OCI-LY1 (cell line): ENCODE data around the gene RAPGEF1.
A peak's percentile ranks its signal among the peaks of the same experiment; 100 is the strongest.
"Not testable (repeated sequence)": the region's sequence is repeated elsewhere in the genome, so short reads cannot be mapped to it uniquely, and the experiment has no call there.

ENCODE experiments used
- H2AFZ ChIP-seq: fragments of 200-600 bp; sonication (generic), shearing (Covaris generic); 2 replicates; pipeline ENCODE4 v1.6.0; 2014; ENCODE audit warnings: antibody characterized with exemption, mild to moderate bottlenecking, low read length
- H3F3A ChIP-seq: fragments of 200-600 bp; sonication (generic), shearing (Covaris generic); 2 replicates; pipeline ENCODE4 v1.6.0; 2014; ENCODE audit warnings: mild to moderate bottlenecking, antibody characterized with exemption, low read length, moderate library complexity; ENCODE audit not compliant: insufficient read depth
- H3K27ac ChIP-seq: fragments of 200-600 bp; sonication (generic); 2 replicates; pipeline ENCODE4 v1.5.1; 2014; ENCODE audit warnings: low read length, mixed run types, mild to moderate bottlenecking, low read depth; ENCODE audit not compliant: poor library complexity, severe bottlenecking
- H3K27me3 ChIP-seq: fragments of 200-600 bp; sonication (generic); 2 replicates; pipeline ENCODE4 v1.6.0; 2014; ENCODE audit warnings: antibody characterized with exemption, mild to moderate bottlenecking, low read length, moderate library complexity; ENCODE audit not compliant: insufficient read depth
- H3K36me3 ChIP-seq: fragments of 200-600 bp; sonication (generic); 2 replicates; pipeline ENCODE4 v1.6.1; 2014; ENCODE audit warnings: mild to moderate bottlenecking, antibody characterized with exemption, low read length, moderate library complexity, mixed read lengths; ENCODE audit not compliant: insufficient read depth
- H3K4me1 ChIP-seq: fragments of 200-600 bp; sonication (generic); 2 replicates; pipeline ENCODE4 v1.5.1; 2014; ENCODE audit warnings: mild to moderate bottlenecking, low read length, moderate library complexity; ENCODE audit not compliant: insufficient read depth, severe bottlenecking
- H3K4me2 ChIP-seq: fragments of 200-600 bp; sonication (generic), shearing (Covaris generic); 2 replicates; pipeline ENCODE4 v1.6.1; 2014; ENCODE audit warnings: low read length
- H3K4me3 ChIP-seq: fragments of 200-600 bp; sonication (generic); 2 replicates; pipeline ENCODE4 v1.5.1; 2014; ENCODE audit warnings: low read length, low read depth, mild to moderate bottlenecking, mixed read lengths; ENCODE audit not compliant: poor library complexity, severe bottlenecking
- H3K79me2 ChIP-seq: fragments of 200-600 bp; shearing (Covaris generic); 2 replicates; pipeline ENCODE4 v1.6.1; 2016; ENCODE audit warnings: mixed run types, low read length, mixed read lengths; ENCODE audit not compliant: insufficient read depth
- H3K9ac ChIP-seq: fragments of 200-600 bp; sonication (generic), shearing (Covaris generic); 2 replicates; pipeline ENCODE4 v1.6.1; 2014; ENCODE audit warnings: mild to moderate bottlenecking, low read length, mixed read lengths
- H3K9me2 ChIP-seq: fragments of 200-600 bp; sonication (generic), shearing (Covaris generic); 2 replicates; pipeline ENCODE4 v1.6.1; 2014; ENCODE audit warnings: low read depth, mild to moderate bottlenecking, low read length, mixed read lengths
- H3K9me3 ChIP-seq: fragments of 200-600 bp; shearing (Covaris generic); 2 replicates; pipeline ENCODE4 v1.6.1; 2014; ENCODE audit warnings: low read length, mixed read lengths
- H4K20me1 ChIP-seq: fragments of 200-600 bp; sonication (generic), shearing (Covaris generic); 2 replicates; pipeline ENCODE4 v1.6.0; 2016; ENCODE audit warnings: mild to moderate bottlenecking, low read length; ENCODE audit not compliant: insufficient read depth
- CTCF ChIP-seq: fragments of 200-600 bp; sonication (generic), shearing (Covaris generic); IDR thresholded peaks from 2 replicates; pipeline ENCODE4 v1.5.1; 2017; ENCODE audit warnings: mild to moderate bottlenecking, antibody characterized with exemption, low read length, moderate library complexity, mixed read lengths
- EZH2 ChIP-seq: fragments of 200-600 bp; sonication (generic), shearing (Covaris generic); IDR thresholded peaks from 2 replicates; pipeline ENCODE4 v1.8.0; 2017; ENCODE audit warnings: borderline replicate concordance, mixed run types, mild to moderate bottlenecking, antibody characterized with exemption, low read length, moderate library complexity, mixed read lengths

Gene RAPGEF1

GRCh38 chr9:131690462-131690861 lies 49.4 kb downstream of the RAPGEF1 start:
- Histone ChIP-seq H3F3A (no peaks in the 10 kb centered on the region), H3K4me3 (no peak overlapping the region), H3K27ac (peak overlapping the region; percentile 44), H2AFZ (no peak overlapping the region), H4K20me1 (no peaks in the 10 kb centered on the region), H3K4me1 (peaks cover 80% of the 10 kb centered on the region), H3K4me2 (peak overlapping the region; percentile 35; the same call in 1 of the 2 replicates), H3K9me3 (no peaks in the 10 kb centered on the region), H3K9ac (peak overlapping the region; percentile 23; the same call in 1 of the 2 replicates), H3K27me3 (no peaks in the 10 kb centered on the region), H3K9me2 (no peaks in the 10 kb centered on the region), H3K36me3 (no peaks in the 10 kb centered on the region), H3K79me2 (peaks cover 74% of the 10 kb centered on the region)
- TF ChIP-seq EZH2, result no peak
- no peak for TF ChIP-seq CTCF

- peaks cover 61% of the 10 kb centered on the region for H3K79me2 ChIP-seq
- H3K27me3 ChIP-seq, result no peaks in the 10 kb centered on the region
- no peaks in the 10 kb centered on the region; the same call in 1 of the 2 replicates for H3K36me3 ChIP-seq
Observed at GRCh38 chr9:131688377-131688776, 51.5 kb downstream of the RAPGEF1 start.

DNA sequence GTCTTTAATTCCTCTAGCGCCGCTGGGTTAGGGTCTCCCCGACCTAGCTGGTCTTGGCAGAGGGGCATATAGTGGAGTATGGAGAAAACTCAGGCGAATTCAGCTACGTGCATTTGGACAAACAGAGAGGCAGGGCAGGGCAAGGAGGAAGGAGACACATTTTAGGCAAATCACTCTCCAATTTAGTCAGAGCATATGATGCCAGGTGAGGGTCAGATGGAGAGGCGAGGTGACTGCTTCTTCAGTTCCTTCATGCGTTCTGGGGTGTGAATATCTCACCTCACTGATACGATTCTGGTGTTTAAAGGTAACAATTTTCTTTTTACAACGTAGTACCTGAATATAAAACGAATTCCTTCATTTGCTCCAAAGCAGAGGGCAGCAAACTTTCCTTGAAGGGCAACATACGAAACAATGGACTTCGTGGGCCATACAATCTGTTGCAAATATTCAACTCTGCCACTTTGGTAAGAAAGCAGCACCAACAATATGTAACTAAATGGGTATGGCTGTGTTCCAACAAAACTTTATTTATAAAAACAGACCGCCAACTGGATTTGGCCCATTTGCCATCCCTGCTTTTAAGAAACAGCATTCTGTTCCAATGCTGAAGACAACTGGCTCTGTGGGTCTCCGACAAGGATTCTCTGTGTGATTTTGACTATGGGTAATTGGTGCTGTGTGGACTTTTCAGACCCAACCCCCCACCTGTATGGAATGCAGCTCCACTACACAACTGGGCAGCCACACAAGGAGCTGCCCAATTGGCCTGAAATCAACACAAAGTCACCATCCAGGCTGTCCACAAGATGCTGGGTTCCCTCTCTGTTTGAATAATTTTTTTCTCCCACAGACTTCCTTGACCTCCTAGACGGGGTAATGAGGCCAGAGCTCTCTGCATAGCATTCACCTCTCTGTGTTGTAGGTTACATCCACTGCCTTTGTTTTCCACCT lies 53.8 kb downstream of the RAPGEF1 start:
- Histone ChIP-seq H3F3A (no peaks in the 10 kb centered on the region), H2AFZ (no peak overlapping the region), H3K4me3 (peak overlapping the region; percentile 3), H4K20me1 (no peaks in the 10 kb centered on the region), H3K79me2 (peaks cover 38% of the 10 kb centered on the region), H3K27ac (peak overlapping the region; percentile 69), H3K9ac (no peak overlapping the region; the same call in 1 of the 2 replicates), H3K9me2 (no peaks in the 10 kb centered on the region), H3K27me3 (no peaks in the 10 kb centered on the region), H3K4me1 (peaks cover 37% of the 10 kb centered on the region), H3K9me3 (no peaks in the 10 kb centered on the region), H3K36me3 (peaks cover under 1% of the 10 kb centered on the region; the same call in 1 of the 2 replicates), H3K4me2 (peak overlapping the region; percentile 33; the same call in 1 of the 2 replicates)
- no peak for TF ChIP-seq EZH2
- TF ChIP-seq CTCF, result no peak

More at GRCh38 chr9:131688377-131688776, 51.5 kb downstream of the RAPGEF1 start:
- Histone ChIP-seq H3F3A (no peaks in the 10 kb centered on the region), H3K27ac (peak overlapping the region; percentile 69), H3K4me2 (no peak overlapping the region), H4K20me1 (no peaks in the 10 kb centered on the region), H3K9me3 (no peaks in the 10 kb centered on the region), H2AFZ (no peak overlapping the region), H3K9me2 (no peaks in the 10 kb centered on the region), H3K9ac (no peak overlapping the region), H3K4me3 (no peak overlapping the region), H3K4me1 (peaks cover 61% of the 10 kb centered on the region)
- TF ChIP-seq EZH2 (no peak), CTCF (no peak)

DNA sequence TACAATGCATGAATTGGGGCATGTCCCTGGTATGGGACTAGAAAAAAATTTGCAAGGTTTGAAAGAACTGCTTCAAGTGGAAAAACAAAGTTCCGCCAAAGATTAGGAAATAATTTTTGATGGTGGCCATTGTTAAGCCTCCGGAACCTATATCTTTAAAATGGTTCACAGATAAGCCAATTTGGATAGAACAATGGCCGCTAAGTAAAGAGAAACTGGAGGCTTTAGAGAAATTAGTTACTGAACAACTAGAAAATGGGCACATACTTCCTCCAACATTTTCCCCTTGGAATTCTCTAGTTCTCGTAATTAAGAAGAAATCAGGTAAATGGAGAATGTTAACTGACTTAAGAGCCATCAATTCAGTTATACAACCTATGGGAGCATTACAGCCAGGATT lies 56.8 kb downstream of the RAPGEF1 start:
- H3K9me2 ChIP-seq, H3K9me3 ChIP-seq, H2AFZ ChIP-seq, H3K27me3 ChIP-seq, H3F3A ChIP-seq, H3K9ac ChIP-seq, H4K20me1 ChIP-seq, H3K4me3 ChIP-seq, H3K27ac ChIP-seq, H3K36me3 ChIP-seq, H3K4me2 ChIP-seq: not testable (repeated sequence)
- H3K4me1 ChIP-seq, result peaks cover 45% of the 10 kb centered on the region
- peaks cover 24% of the 10 kb centered on the region for H3K79me2 ChIP-seq
